ENCODE results near the gene SIAH1. TPM values are rescaled to one million over a fixed set of nuclear protein-coding genes. Genes with fewer than 3 reads are reported as not detected.
A peak's percentile ranks its signal among the peaks of the same experiment; 100 is the strongest.
"Not testable (repeated sequence)": the region's sequence is repeated elsewhere in the genome, so short reads cannot be mapped to it uniquely, and the experiment has no call there.

The SIAH1 gene
- total RNA-seq, 1 donor, result 38.5 TPM

DNA sequence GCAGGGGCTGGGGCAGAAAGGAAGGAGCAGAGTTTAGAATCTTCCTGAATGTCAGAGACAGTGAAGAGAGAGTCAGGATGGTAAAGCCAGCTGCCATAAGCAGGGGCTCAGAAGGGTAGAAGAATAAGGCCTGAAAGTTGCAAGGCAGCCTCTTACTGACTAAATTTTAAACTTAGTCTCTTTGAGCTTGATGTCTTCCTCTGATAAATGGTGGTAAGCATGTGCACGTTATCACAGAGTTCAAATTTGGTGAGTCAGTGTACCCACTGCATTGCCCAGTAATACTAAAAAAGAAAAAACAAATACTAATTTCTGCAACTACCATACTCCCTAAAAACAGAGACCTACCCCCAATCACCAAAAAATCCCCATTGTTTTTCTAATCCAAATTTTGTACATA lies 45.2 kb downstream of the SIAH1 start:
- DNase-seq (ENCODE audit: low read depth in 2 of 3, low spot score in 2 of 3), result no peak

DNA sequence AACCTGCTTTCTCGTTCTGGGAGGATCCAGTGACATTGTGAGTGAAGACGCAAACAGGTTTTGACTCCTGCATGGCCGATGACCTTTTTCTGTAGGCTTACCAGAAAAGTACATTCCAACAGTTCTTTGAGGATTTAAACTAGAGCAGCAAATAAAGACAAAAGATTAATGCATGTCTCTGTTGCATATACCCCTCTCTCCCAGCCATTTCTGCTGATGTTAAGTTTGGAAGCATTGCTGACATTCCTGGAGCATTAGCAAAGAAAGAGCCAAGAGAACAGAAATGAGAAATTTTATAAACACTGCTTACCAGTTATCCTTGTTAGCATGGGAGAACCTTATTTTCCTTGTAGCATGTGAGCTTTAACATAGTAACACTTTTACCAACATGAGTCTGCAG lies 49.3 kb downstream of the SIAH1 start:
- DNase-seq (ENCODE audit: low read depth in 2 of 3, low spot score in 2 of 3), result no peak

DNA sequence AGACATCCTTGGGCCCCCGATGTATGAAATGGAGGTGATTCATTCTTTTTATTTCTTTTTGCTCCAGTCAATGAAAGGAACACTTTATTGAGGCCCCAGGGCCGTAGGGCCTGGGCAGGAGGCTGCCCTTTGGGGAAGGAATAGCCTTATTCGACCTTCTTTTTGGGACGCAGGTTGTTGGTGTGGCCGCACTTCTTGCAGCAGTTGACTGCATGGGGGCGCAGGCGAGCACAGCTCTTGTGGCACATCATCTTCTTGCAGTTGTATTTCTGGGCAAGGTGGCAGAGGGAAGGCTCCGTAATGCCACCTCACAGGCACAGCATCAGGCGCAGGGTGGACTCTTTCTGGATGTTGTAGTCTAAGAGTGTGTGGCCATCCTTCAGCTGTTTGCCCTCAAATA lies 50.9 kb downstream of the SIAH1 start:
- DNase-seq (ENCODE audit: low read depth in 2 of 3, low spot score in 2 of 3), result no peak

DNA sequence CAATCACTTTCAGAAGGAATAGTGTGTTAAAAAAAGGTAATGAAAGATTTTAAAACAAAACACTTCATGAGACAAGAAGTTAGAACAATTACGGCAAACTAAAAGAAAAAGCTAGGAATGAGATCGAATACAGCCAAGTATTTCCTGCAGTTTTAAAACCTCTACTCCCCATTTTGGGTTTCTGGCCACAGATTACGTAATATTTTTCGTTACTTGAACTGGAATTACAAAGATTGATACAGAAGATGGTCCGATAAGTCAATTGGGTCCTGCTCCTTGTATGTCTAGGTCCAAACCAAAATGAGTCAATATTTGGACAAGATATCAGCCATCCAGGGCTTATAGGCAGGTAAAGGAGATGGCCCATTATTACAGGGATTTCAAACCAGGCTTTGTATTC lies 52.2 kb downstream of the SIAH1 start:
- no peak for DNase-seq (ENCODE audit: low read depth in 2 of 3, low spot score in 2 of 3)

DNA sequence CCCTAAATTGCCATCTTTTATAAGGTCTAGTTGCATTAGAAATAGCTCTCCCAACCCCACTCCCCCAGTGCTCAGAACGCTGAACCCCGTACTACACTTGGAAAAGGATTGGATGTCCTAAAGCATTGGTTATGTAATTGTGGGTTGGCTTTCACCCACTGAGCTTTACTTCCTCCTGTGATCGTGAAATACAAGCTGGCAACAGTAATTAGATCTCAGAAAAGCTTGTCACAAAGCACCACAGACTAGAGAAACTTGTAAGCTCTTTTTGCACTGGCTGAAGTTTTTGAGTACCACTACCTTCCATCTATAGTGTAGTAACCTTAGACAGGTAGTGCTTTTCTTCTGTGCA lies 54.4 kb downstream of the SIAH1 start:
- peak in 1 of 3 donors; percentile 32 for DNase-seq (ENCODE audit: low read depth in 2 of 3, low spot score in 2 of 3)

DNA sequence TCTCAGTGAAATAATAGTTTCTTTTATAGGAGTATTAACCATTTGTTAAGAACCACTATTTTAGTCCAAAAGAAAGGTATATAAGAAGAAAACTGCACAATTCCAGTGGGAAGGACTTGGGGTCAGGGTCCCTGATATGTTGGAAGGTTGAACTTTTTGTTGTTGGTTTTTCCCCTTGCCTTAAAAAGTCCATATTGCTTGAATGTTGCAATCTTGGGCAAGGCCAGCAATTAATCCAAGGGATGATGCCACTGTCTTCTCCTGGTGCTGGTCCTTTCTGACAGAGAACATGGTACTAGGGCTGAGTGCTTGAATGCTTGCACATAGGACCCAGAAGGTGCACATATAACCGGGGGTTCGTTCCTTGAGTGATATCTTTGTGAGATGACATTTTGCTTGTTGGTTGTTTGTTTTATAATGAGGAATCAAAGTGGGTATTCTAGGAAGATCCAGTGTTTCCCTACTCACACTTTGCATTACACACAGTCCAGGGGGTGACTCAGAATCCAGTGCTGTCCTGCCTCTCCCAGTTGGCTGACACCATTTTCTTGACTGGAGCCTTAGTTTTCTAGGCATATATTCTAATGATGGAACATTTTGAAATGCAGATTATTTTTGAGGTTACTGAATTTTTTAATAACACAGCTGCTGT lies 54.9 kb downstream of the SIAH1 start:
- no peak for DNase-seq (ENCODE audit: low read depth in 2 of 3, low spot score in 2 of 3)

DNA sequence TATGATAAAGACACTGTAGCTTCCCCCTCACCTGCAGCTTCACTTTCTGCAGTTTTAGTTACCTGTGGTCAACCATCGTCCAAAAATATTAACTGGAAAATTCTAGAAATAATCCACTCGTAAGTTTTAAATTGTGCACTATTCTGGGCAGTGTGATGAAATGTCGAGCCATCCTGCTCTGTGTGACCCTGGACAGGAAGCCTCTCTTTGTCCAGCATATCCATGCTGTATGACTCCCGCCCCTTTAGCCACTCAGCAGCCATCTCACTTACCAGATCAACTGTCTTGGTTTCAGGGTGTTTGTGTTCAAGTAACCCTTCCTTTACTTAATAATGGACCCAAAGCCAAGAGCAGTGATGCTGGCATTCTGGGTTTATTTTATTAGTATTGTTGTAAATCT lies 56.1 kb downstream of the SIAH1 start:
- DNase-seq (ENCODE audit: low read depth in 2 of 3, low spot score in 2 of 3), result no peak

DNA sequence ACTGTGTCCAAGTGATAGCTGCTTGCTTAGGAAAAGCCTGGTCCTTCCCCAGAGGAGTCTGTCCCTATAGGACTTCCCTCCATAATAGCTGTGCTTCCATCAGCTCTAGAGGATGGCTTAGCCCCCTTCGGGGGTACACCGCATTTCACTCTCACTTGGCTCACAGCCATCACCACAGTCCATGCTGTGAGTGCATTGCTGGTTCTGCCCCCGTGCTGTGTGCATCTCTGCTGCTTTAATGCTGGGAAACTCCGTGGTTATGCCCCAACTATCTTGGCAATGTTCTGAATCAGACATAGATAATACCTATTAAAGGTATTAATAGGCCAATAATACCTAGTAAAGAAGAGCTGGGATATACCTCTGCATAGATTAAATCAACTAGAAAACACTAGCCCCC lies 58.3 kb downstream of the SIAH1 start:
- no peak for DNase-seq (ENCODE audit: low read depth in 2 of 3, low spot score in 2 of 3)

DNA sequence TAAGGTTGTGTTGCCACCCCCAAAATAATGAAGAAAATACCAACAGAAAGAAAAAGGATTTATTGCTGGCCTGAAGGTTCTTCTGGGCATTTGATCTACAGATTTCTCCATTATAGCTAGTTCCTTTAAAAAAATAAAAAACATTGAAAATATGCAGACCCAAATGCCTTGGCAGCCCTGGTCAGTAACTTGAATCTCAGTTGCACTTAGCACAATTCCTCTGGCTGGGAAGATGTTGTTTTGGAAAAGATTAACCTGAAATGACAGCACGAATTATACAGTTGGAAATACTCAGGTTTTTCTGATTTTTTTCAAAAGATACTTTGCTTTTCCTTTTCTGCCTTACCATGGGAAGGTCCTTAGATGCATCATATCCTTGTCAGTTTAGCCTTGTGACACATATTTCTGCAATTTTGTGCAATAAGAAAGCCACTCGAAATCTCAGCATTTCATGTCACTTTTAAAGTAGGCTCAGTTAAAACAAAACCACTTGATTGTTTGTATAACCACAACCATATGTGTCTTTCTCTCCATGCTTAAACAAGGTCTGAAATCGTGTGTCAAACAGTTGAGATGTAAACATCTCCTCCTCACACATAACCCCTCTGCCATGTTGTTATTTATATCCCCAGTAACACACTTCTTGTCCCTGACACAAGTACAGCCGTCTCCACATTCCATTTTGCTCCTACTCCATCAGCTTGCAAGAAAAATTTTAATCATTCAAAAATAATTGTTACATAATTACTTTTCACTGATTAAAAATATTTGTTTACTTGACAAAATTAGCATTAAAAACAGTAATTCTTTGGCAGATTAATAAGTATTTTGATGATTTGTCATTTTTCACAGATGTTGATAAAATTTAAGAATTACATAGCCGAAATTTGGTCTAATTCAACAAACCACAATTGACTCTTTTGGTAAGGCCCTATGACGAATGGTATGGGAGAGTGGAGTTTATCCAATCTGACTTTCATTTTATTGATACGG lies 61.1 kb downstream of the SIAH1 start:
- no peak for DNase-seq (ENCODE audit: low read depth in 2 of 3, low spot score in 2 of 3)

DNA sequence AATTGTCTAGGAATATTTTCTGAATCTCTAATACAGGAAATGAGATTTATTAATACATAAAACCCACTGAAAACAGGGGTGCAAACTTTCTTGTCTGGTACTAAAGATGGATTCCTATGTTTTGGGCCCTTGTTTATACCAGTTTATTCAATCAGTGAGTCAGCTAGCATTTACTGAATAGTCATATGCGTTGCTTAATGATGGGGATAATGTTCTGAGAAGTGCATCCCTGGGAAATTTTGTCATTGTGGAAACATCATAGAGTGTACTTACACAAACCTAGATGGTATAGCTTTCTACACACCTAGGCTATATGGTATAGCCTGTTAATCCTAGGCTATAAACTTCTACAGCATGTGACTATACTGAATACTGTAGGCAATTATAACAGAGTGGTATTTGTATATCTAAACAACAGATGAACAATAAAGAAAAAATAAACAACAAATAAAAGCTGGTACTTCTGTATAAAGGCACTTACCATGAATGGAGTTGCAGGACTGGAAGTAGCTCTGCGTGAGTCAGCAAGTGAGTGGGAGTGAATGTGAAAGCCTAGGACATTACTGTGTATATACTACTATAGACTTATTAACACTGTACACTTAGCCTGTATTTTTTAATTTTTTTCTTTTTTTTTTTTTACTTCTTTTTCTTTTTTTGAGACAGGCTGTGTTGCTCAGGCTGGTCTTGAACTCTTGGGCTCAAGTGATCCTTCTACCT lies 63.7 kb downstream of the SIAH1 start:
- DNase-seq (ENCODE audit: low read depth in 2 of 3, low spot score in 2 of 3), result no peak

DNA sequence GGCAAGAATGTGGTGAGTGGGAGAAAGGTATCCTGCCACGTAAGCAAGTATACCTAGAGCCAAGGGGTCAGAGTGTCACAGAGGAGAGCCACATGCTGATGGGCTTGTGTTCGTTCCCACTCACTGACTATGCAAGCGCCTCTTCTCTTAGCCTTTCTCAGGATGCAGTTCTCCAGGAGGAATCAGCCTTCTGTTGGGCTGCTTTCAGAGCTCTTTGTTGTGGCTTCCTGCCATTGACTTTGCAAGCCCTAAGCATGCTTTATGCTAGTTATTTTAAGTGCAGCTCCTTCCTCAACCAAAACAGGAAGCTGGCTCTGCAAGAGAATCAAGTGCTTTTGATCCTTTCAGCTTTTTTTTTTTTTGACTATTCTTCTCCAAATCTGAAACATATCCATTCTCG lies 66.6 kb downstream of the SIAH1 start:
- DNase-seq (ENCODE audit: low read depth in 2 of 3, low spot score in 2 of 3), result peak; percentile 18 to 70 (median 25)

DNA sequence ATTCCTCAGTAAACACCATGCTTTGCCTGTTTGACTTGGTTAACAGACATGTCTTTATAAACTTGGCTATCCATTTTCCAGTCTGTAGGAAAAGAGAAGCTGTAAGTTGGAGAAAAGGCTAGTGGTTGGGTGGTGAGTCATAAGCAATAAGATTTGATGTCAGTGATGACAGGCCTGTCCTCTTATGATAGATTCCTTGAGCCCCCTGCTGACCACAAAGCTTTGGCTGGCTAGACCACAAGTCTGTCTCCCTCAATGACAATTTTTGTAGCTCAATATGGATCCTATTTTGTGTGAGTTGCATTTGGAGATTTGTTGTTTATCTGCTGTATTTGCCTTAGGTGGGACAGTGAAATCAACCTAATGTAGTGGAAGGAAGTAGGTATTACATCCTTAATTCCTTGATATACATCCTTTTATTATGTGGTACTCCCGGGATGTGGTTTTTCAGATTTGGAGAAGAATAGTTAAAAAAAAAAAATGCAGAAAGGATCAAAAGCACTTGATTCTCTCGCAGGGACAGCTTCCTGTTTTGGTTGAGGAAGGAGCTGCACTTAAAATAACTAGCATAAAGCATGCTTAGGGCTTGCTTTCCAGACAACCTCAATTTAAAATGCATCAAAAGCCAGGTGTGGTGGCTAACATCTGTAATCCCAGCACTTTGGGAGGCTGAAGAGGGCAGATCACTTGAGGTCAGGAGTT lies 67.4 kb downstream of the SIAH1 start:
- DNase-seq (ENCODE audit: low read depth in 2 of 3, low spot score in 2 of 3), result peak in 2 of 3 donors; percentile 43 to 49

DNA sequence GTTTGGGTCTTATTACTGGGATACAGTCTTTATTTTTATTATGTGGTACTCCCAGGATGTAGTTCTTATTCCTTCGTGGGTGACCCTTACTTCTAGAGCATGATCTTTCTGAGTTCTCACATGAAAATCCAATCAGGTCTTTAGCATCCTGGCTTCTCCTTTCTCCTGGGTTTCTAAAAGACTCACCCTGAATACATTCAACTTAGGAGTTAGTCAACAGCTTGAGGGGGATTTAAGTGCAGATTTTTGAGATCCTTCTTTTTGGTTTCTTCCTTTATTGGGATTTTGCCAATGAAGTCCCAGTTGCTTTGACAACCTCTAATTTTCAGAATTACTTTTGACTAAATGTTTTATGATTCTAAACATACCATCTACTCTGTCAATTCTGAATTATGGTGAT lies 68.2 kb downstream of the SIAH1 start:
- no peak for DNase-seq (ENCODE audit: low read depth in 2 of 3, low spot score in 2 of 3)

DNA sequence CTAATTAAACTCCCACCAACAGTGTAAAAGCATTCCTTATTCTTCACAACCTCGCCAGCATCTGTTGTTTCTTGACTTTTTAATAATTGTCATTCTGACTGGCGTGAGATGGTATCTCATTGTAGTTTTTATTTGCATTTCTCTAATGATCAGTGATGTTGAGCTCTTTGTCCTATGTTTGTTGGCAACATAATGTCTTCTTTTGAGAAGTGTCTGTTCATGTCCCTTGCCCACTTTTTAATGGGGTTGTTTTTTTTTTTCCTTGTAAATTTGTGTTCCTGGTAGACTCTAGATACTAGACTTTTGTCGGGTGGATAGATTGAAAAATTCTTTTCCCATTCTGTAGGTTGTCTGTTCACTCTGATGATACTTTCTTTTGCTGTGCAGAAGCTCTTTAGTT lies 71.3 kb downstream of the SIAH1 start:
- DNase-seq (ENCODE audit: low read depth in 2 of 3, low spot score in 2 of 3), result not testable (repeated sequence)

DNA sequence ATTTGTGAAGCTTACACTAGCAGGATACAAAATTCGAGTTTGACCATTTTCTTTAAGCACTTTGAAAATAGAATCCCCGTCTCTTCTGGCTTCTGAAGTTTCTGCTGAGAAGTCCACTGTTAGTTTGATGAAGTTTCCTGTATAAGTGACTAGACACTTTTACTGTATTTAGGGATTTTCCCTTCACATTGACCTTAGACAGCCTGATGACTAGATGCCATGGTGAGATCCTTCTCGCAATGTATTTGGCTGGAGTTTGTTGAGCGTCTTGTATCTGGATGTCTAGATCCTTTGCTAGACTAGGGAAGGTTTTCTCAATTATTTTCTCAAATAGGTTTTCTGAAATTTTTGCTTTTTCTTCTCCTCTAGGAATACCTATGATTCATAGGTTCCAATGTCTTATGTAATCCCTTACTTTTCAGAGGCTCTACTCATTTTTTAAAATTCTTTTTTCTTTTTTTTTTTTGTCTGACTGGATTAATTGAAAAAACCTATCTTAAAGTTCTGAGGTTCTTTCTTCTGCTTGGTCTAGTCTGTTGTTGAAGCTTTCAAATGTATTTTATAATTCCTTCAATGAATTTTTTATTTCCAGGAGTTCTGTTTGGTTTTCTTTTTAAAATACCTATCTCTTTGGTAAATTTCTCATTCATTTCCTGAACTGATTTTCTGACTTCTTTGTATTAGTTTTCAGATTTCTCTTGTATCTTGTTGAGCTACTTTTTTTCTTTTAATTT lies 74.1 kb downstream of the SIAH1 start:
- peak in 1 of 3 donors; percentile 32 for DNase-seq (ENCODE audit: low read depth in 2 of 3, low spot score in 2 of 3)

Small RNA genes lying within 50 kb of the gene (small RNA-seq; reads per million reads assigned to genes)
- not detected for gene RF00017

Other genes starting within 250 kb of the SIAH1 start
- not detected for gene ABCC12, start 229.4 kb downstream of the SIAH1 start, total RNA-seq
- gene LONP2, start 141.1 kb downstream of the SIAH1 start, total RNA-seq, result 43.9 TPM
- gene ABCC11, start 137.9 kb downstream of the SIAH1 start, total RNA-seq, result under 0.01 TPM
- gene N4BP1, start 224.8 kb upstream of the SIAH1 start, total RNA-seq, result 7.8 TPM

Measured in hematopoietic multipotent progenitor cell (in vitro differentiated cells).